OCI-LY1 (cell line): ENCODE results near the gene TM4SF5.

Experiments
- CTCF ChIP-seq: fragments of 200-600 bp; sonication (generic), shearing (Covaris generic); IDR thresholded peaks from 2 replicates; pipeline ENCODE4 v1.5.1; 2017; ENCODE audit warnings: mild to moderate bottlenecking, antibody characterized with exemption, low read length, moderate library complexity, mixed read lengths
- EZH2 ChIP-seq: fragments of 200-600 bp; sonication (generic), shearing (Covaris generic); IDR thresholded peaks from 2 replicates; pipeline ENCODE4 v1.8.0; 2017; ENCODE audit warnings: borderline replicate concordance, mixed run types, mild to moderate bottlenecking, antibody characterized with exemption, low read length, moderate library complexity, mixed read lengths

GRCh38 chr17:4827399-4827798 is 55.7 kb downstream of the TM4SF5 start:
- no peak for TF ChIP-seq CTCF
- no peak for TF ChIP-seq EZH2
